H1 (cell line): Measurements from ENCODE around the gene PSMD3. TPM values are rescaled to one million over a fixed set of nuclear protein-coding genes. Genes with fewer than 3 reads are reported as not detected.

Experiments used
- CBX5 ChIP-seq: fragments of 300-800, 300-1000 bp; sonication (generic); IDR thresholded peaks from 2 replicates; pipeline ENCODE4 v1.7.1; 2016; ENCODE audit warnings: antibody characterized with exemption, low read length, low read depth
- JUN ChIP-seq: IDR thresholded peaks from 2 replicates; pipeline ENCODE4 v1.6.1; 2011; ENCODE audit warnings: low read depth, mild to moderate bottlenecking, improper control_type of control experiment, low read length
- PHF8 ChIP-seq: fragments of 200-600 bp; sonication (generic); conservative IDR thresholded peaks from 2 replicates; pipeline ENCODE4 v1.7.1; 2012; ENCODE audit warnings: low read depth, mild to moderate bottlenecking, inconsistent platforms, low read length, moderate library complexity
- POU5F1 ChIP-seq: IDR thresholded peaks from 2 replicates; pipeline ENCODE4 v1.6.1; 2011; ENCODE audit warnings: low read depth, mild to moderate bottlenecking, low read length, moderate library complexity
- RFX5 ChIP-seq: IDR thresholded peaks from 2 replicates; pipeline ENCODE4 v1.6.1; 2011; ENCODE audit warnings: low read depth, low read length, improper control_type of control experiment, borderline replicate concordance
- TBP ChIP-seq: IDR thresholded peaks from 2 replicates; pipeline ENCODE4 v1.6.1; 2011; ENCODE audit warnings: low read depth, low read length, improper control_type of control experiment
- polyA plus RNA-seq, 7 experiments: library from polyadenylated mRNA; depleted of rRNA in 3 of 7; stranded (reverse) in 5 of 7; unstranded in 2 of 7; fragments of >200 nt in 5 of 7; fragments of 200-250 nt in 2 of 7; gene quantifications; 1 replicate in 5 of 7; 2 replicates in 1 of 7; 4 replicates in 1 of 7; pipeline versions ENCODE4 v1.2.1 to v1.2.3, GENCODE V29; 2011 to 2013; ENCODE audit warnings: missing spikeins in 2 of 7, mixed read lengths in 2 of 7
- total RNA-seq: library from RNA; stranded (reverse); fragmentation: NEBNext Ultra II Directional; extraction: Animal tissue kit (Norgen Biotek cat#: 25700); gene quantifications from 2 replicates; pipeline ENCODE4 v1.2.1, GENCODE V29; 2021

The PSMD3 gene
- total and polyA plus RNA-seq, 2 of the 8 experiments (the other 6 are each of a cell fraction or from before 2014, with no cell fraction given): 151 to 198 TPM

GRCh38 chr17:39960524-39961041, 20.0 kb upstream of the PSMD3 start (continued):
- TF ChIP-seq TBP (no peak), JUN (no peak), CBX5 (no peak), POU5F1 (no peak), RFX5 (no peak), PHF8 (no peak)
